HepG2 (cell line): Measurements from ENCODE around the gene ECPAS. TPM values are rescaled to one million over a fixed set of nuclear protein-coding genes. Genes with fewer than 3 reads are reported as not detected.

Source experiments
- ATAC-seq: fragments of 200-7000 bp; cut with Tn5 transposase; 3 replicates; pipeline ENCODE4 v1.9.1; 2020; ENCODE audit warnings: mild to moderate bottlenecking, moderate library complexity
- BruUV-seq: library from RNA; stranded (reverse); fragments of 400-500 nt; replicated peaks from 2 replicates; lab custom pipeline; 2021; lab: Mats Ljungman, UMichigan
- CTCF ChIA-PET: fragments of 300-600 bp; formaldehyde crosslinking; extraction: SDS; loops from one replicate; lab custom pipeline; 2021; ENCODE audit warnings: low total read pairs, inconsistent platforms, low intra/inter-chr PET ratio; lab: Yijun Ruan, JAX
- POLR2A ChIA-PET: fragments of 350-600 bp; sonication (Branson Sonifier 250); formaldehyde crosslinking; loops from one replicate; lab custom pipeline; 2020; ENCODE audit warnings: antibody characterized with exemption, inconsistent platforms; lab: Yijun Ruan, JAX
- DNase-seq: peaks from one replicate; pipeline ENCODE4 v3.0.0-alpha.2; 2015; ENCODE audit warnings: low spot score
- FAIRE-seq: peaks from 3 replicates; lab custom pipeline; 2011; peaks lifted over from hg19 to GRCh38; lab: Jason Lieb, UNC
- H2AFZ ChIP-seq: one replicate; pipeline ENCODE4 v1.6.1; 2011; ENCODE audit warnings: low read length, inconsistent platforms
- H3K27ac ChIP-seq: fragments of 300-600 bp; 3 replicates; pipeline ENCODE4 v1.8.0; 2011; ENCODE audit warnings: mixed run types, mild to moderate bottlenecking, mixed read lengths, low read length, inconsistent platforms; ENCODE audit not compliant: insufficient read depth; ENCODE audit errors: extremely low read length
- H3K27me3 ChIP-seq, 2 experiments: fragments of 200-600 bp in 1 of 2; 2 replicates in 1 of 2; 3 replicates in 1 of 2; pipeline versions ENCODE4 v1.6.0 to v1.8.0; 2011; ENCODE audit warnings: low read length in 2 of 2, mild to moderate bottlenecking in 2 of 2, moderate library complexity in 2 of 2, inconsistent platforms in 1 of 2; ENCODE audit not compliant: insufficient read depth in 2 of 2, control insufficient read depth in 1 of 2
- H3K36me3 ChIP-seq, 2 experiments: fragments of 200-600 bp in 1 of 2; replicated peaks in 1 of 2; 2 replicates in 1 of 2; 3 replicates in 1 of 2; pipeline versions ENCODE4 v1.5.1 to v1.8.0; 2011; ENCODE audit warnings: low read length in 2 of 2, inconsistent platforms in 1 of 2; ENCODE audit not compliant: insufficient read depth in 2 of 2, control insufficient read depth in 1 of 2
- H3K4me1 ChIP-seq: 2 replicates; pipeline ENCODE4 v1.5.1; 2012; ENCODE audit warnings: low read length, inconsistent platforms; ENCODE audit not compliant: insufficient read depth
- H3K4me2 ChIP-seq: 2 replicates; pipeline ENCODE4 v1.6.0; 2011; ENCODE audit warnings: low read depth, low read length, inconsistent platforms
- H3K4me3 ChIP-seq, 3 experiments: fragments of 200-600 bp in 1 of 3; sonication (generic), shearing (Covaris generic) in 1 of 3; replicated peaks in 1 of 3; 2 replicates each; pipeline ENCODE4 v1.5.1; 2011 to 2016; ENCODE audit warnings: low read length in 3 of 3, inconsistent platforms in 2 of 3, low read depth in 2 of 3, mild to moderate bottlenecking in 2 of 3, control low read depth in 1 of 3, mixed read lengths in 1 of 3; ENCODE audit not compliant: insufficient read depth in 1 of 3
- H3K79me2 ChIP-seq: one replicate; pipeline ENCODE4 v1.6.1; 2011; ENCODE audit warnings: low read length, inconsistent platforms; ENCODE audit not compliant: insufficient read depth
- H3K9ac ChIP-seq: 2 replicates; pipeline ENCODE4 v1.6.0; 2011; ENCODE audit warnings: mild to moderate bottlenecking, low read depth, low read length, inconsistent platforms; ENCODE audit not compliant: insufficient read depth
- H3K9me3 ChIP-seq: 2 replicates; pipeline ENCODE4 v1.5.1; 2012; ENCODE audit warnings: mild to moderate bottlenecking, low read length
- H4K20me1 ChIP-seq: 2 replicates; pipeline ENCODE4 v1.6.0; 2011; ENCODE audit warnings: inconsistent platforms, mild to moderate bottlenecking, low read length, moderate library complexity; ENCODE audit not compliant: insufficient read depth
- BRD4 ChIP-seq: sonication (generic); formaldehyde crosslinking; IDR thresholded peaks from 2 replicates; pipeline ENCODE4 v1.4.0; 2020; ENCODE audit warnings: missing genetic modification reagents
- DNMT1 ChIP-seq: sonication (generic); formaldehyde crosslinking; IDR thresholded peaks from 2 replicates; pipeline ENCODE4 v1.5.1; 2020; ENCODE audit warnings: mild to moderate bottlenecking, missing genetic modification reagents
- GATAD2A ChIP-seq: IDR thresholded peaks from 2 replicates; pipeline ENCODE4 v1.6.1; 2016
- IKZF1 ChIP-seq: fragments of 450-650 bp; IDR thresholded peaks from 2 replicates; pipeline ENCODE4 v1.7.1; 2016
- RFXANK ChIP-seq: IDR thresholded peaks from 2 replicates; pipeline ENCODE4 v1.6.1; 2016
- TMF1 ChIP-seq: sonication (generic); formaldehyde crosslinking; IDR thresholded peaks from 2 replicates; pipeline ENCODE4 v1.8.1; 2022; ENCODE audit warnings: low read depth, missing genetic modification reagents
- ZNF274 ChIP-seq: sonication (generic); formaldehyde crosslinking; IDR thresholded peaks from 2 replicates; pipeline ENCODE4 v1.5.1; 2020; ENCODE audit warnings: mild to moderate bottlenecking, missing genetic modification reagents
- ZNF562 ChIP-seq: sonication (generic); formaldehyde crosslinking; IDR thresholded peaks from 2 replicates; pipeline ENCODE4 v1.8.0; 2022; ENCODE audit warnings: missing genetic modification reagents, borderline replicate concordance
- ZNF563 ChIP-seq: sonication (generic); formaldehyde crosslinking; IDR thresholded peaks from 2 replicates; pipeline ENCODE4 v1.8.0; 2022; ENCODE audit warnings: mild to moderate bottlenecking, moderate library complexity, missing genetic modification reagents
- ZNF670 ChIP-seq: sonication (generic); formaldehyde crosslinking; IDR thresholded peaks from 2 replicates; pipeline ENCODE4 v1.8.0; 2022; ENCODE audit warnings: mild to moderate bottlenecking, missing genetic modification reagents, borderline replicate concordance
- ZSCAN22 ChIP-seq: sonication (generic); formaldehyde crosslinking; IDR thresholded peaks from 2 replicates; pipeline ENCODE4 v1.4.0; 2020; ENCODE audit warnings: mild to moderate bottlenecking, missing genetic modification reagents
- WGBS: methylation state at CpG from one replicate; pipeline ENCODE4 v1.1.6; 2017; ENCODE audit warnings: low lambda C conversion rate; 5-methylcytosine and 5-hydroxymethylcytosine counted together
- in situ Hi-C: cut with HindIII; loops from 2 replicates; pipeline ENCODE4 v1.10.0; 2017; ENCODE audit warnings: low pct_unique_long_range_greater_than_20kb; ENCODE audit not compliant: extremely low pct_ligation_motif_present
- intact Hi-C: fragments of 100-400 bp; cut with micrococcal nuclease; formaldehyde crosslinking; loops from one replicate; pipeline ENCODE4 v1.10.0; 2022; ENCODE audit not compliant: unreplicated experiment
- polyA plus RNA-seq, 8 experiments: library from polyadenylated mRNA; depleted of rRNA in 3 of 8; stranded (reverse) in 7 of 8; unstranded in 1 of 8; fragments of >200 nt; fragmentation: Illumina TruSeq in 4 of 8; extraction: Trizol in 4 of 8; gene quantifications; 2 replicates each; pipeline versions ENCODE4 v1.2.1 to v1.2.3, GENCODE V29; 2011 to 2016; ENCODE audit warnings: low read depth in 4 of 8, missing spikeins in 1 of 8, mixed read lengths in 1 of 8; ENCODE audit not compliant: insufficient read depth in 1 of 8
- total RNA-seq, 5 experiments: library from RNA; depleted of rRNA; stranded (reverse); fragments of >200 nt; fragmentation: Illumina TruSeq; extraction: Trizol; gene quantifications; 2 replicates each; pipeline ENCODE4 v1.2.3, GENCODE V29; 2016; ENCODE audit warnings: low read depth in 1 of 5
- TF ChIP-seq, protein P1 (sequence below): sonication (generic); formaldehyde crosslinking; IDR thresholded peaks from 2 replicates; pipeline ENCODE4 v1.5.0; 2020; ENCODE audit warnings: mild to moderate bottlenecking, missing genetic modification reagents
- TF ChIP-seq, protein P2 (sequence below): sonication (generic); IDR thresholded peaks from 2 replicates; pipeline ENCODE4 v1.6.1; 2016; ENCODE audit warnings: low read depth, borderline replicate concordance
- TF ChIP-seq, protein P3 (sequence below), 2 experiments: IDR thresholded peaks; 2 replicates each; pipeline ENCODE4 v1.6.1; 2011 to 2012; ENCODE audit warnings: low read length in 2 of 2, borderline replicate concordance in 1 of 2, low read depth in 1 of 2, mild to moderate bottlenecking in 1 of 2, moderate library complexity in 1 of 2

Gene ECPAS
- total and polyA plus RNA-seq, 2 of the 13 experiments (the other 11 are each of a cell fraction or from before 2014, with no cell fraction given), result 35.3 to 58.0 TPM

DNA sequence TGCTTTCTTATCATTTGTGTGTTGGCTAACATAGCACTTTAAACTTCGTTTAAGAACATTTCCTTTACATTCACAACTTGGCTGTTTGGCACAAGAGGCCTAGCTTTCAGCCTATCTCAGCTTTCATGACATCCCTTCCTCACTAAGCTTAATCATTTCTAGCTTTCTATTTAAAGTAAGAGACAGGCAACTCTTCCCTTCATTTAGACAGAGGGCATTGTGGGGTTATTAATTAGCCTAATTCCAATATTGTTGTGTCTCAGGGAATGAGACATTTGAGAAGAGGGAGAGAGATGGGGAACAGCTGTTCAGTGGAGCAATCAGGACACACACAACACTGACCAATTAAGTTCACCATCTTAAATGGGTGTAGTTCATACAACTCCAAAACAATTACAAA, 103.2 kb downstream of the ECPAS start:
- FAIRE-seq (no peak), ATAC-seq (no peak), DNase-seq (no peak)
- no TSS peak for BruUV-seq
- ChIA-PET CTCF (no interaction called here), POLR2A (no interaction called here)
- Histone ChIP-seq H3K27ac (no peak overlapping the region), H3K4me1 (no peaks in the 10 kb centered on the region), H3K36me3 (peaks cover 15 to 64% of the 10 kb centered on the region in 2 experiments), H3K79me2 (no peaks in the 10 kb centered on the region), H3K4me3 (no peak overlapping the region), H3K4me2 (no peak overlapping the region), H4K20me1 (no peaks in the 10 kb centered on the region), H3K27me3 (no peaks in the 10 kb centered on the region), H3K9me3 (no peaks in the 10 kb centered on the region), H2AFZ (no peak overlapping the region), H3K9ac (no peak overlapping the region)
- TF ChIP-seq TMF1 (no peak), ZSCAN22 (CRISPR knock-in tag) (no peak), IKZF1 (no peak), ZNF670 (CRISPR knock-in tag) (no peak), GATAD2A (CRISPR knock-in tag) (no peak), ZNF563 (CRISPR knock-in tag) (no peak), BRD4 (CRISPR knock-in tag) (no peak), DNMT1 (no peak), ZNF562 (CRISPR knock-in tag) (no peak), ZNF274 (CRISPR knock-in tag) (no peak), RFXANK (CRISPR knock-in tag) (no peak)
- TF ChIP-seq, protein P1, sequence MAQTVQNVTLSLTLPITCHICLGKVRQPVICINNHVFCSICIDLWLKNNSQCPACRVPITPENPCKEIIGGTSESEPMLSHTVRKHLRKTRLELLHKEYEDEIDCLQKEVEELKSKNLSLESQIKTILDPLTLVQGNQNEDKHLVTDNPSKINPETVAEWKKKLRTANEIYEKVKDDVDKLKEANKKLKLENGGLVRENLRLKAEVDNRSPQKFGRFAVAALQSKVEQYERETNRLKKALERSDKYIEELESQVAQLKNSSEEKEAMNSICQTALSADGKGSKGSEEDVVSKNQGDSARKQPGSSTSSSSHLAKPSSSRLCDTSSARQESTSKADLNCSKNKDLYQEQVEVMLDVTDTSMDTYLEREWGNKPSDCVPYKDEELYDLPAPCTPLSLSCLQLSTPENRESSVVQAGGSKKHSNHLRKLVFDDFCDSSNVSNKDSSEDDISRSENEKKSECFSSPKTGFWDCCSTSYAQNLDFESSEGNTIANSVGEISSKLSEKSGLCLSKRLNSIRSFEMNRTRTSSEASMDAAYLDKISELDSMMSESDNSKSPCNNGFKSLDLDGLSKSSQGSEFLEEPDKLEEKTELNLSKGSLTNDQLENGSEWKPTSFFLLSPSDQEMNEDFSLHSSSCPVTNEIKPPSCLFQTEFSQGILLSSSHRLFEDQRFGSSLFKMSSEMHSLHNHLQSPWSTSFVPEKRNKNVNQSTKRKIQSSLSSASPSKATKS, result no peak
- TF ChIP-seq, protein P2, sequence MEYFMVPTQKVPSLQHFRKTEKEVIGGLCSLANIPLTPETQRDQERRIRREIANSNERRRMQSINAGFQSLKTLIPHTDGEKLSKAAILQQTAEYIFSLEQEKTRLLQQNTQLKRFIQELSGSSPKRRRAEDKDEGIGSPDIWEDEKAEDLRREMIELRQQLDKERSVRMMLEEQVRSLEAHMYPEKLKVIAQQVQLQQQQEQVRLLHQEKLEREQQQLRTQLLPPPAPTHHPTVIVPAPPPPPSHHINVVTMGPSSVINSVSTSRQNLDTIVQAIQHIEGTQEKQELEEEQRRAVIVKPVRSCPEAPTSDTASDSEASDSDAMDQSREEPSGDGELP, result no peak
- TF ChIP-seq, protein P3, sequence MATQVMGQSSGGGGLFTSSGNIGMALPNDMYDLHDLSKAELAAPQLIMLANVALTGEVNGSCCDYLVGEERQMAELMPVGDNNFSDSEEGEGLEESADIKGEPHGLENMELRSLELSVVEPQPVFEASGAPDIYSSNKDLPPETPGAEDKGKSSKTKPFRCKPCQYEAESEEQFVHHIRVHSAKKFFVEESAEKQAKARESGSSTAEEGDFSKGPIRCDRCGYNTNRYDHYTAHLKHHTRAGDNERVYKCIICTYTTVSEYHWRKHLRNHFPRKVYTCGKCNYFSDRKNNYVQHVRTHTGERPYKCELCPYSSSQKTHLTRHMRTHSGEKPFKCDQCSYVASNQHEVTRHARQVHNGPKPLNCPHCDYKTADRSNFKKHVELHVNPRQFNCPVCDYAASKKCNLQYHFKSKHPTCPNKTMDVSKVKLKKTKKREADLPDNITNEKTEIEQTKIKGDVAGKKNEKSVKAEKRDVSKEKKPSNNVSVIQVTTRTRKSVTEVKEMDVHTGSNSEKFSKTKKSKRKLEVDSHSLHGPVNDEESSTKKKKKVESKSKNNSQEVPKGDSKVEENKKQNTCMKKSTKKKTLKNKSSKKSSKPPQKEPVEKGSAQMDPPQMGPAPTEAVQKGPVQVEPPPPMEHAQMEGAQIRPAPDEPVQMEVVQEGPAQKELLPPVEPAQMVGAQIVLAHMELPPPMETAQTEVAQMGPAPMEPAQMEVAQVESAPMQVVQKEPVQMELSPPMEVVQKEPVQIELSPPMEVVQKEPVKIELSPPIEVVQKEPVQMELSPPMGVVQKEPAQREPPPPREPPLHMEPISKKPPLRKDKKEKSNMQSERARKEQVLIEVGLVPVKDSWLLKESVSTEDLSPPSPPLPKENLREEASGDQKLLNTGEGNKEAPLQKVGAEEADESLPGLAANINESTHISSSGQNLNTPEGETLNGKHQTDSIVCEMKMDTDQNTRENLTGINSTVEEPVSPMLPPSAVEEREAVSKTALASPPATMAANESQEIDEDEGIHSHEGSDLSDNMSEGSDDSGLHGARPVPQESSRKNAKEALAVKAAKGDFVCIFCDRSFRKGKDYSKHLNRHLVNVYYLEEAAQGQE (IDR thresholded peaks at IDR 0.05; ENCODE audit: borderline replicate concordance in 1 of 2, low read depth in 1 of 2, low read length in 2 of 2), result no peak
- WGBS, result 91% methylated on average over 1 of the region's 1 CpG
- intact Hi-C loops (no loop called here), in situ Hi-C loops (no loop called here)
